Skeletal muscle tissue (tissue), 4 donors: ENCODE measurements around the gene CLDN7. TPM values are rescaled to one million over a fixed set of nuclear protein-coding genes. Genes with fewer than 3 reads are reported as not detected.

Source experiments
- H3K27ac ChIP-seq: one replicate; pipeline ENCODE4 v1.7.0; 2013; ENCODE audit warnings: mild to moderate bottlenecking, low read depth, low read length, inconsistent platforms
- H3K27me3 ChIP-seq, 3 donors: one replicate each; pipeline ENCODE4 v1.7.0; 2013; ENCODE audit warnings: low read length in 3 of 3; ENCODE audit not compliant: control insufficient read depth in 3 of 3, insufficient read depth in 3 of 3
- H3K36me3 ChIP-seq, 3 donors: one replicate each; pipeline ENCODE4 v1.7.0; 2013; ENCODE audit warnings: low read length in 3 of 3; ENCODE audit not compliant: control insufficient read depth in 3 of 3, insufficient read depth in 3 of 3
- H3K4me1 ChIP-seq, 3 donors: one replicate each; pipeline ENCODE4 v1.7.0; 2013; ENCODE audit warnings: low read length in 3 of 3, mild to moderate bottlenecking in 3 of 3; ENCODE audit not compliant: control insufficient read depth in 3 of 3, insufficient read depth in 3 of 3
- H3K4me3 ChIP-seq, 3 donors: one replicate each; pipeline ENCODE4 v1.7.0; 2013; ENCODE audit warnings: low read length in 3 of 3
- H3K9ac ChIP-seq, 3 donors: one replicate each; pipeline ENCODE4 v1.7.0; 2013; ENCODE audit warnings: low read length in 3 of 3, mild to moderate bottlenecking in 3 of 3, moderate library complexity in 2 of 3, low read depth in 1 of 3
- H3K9me3 ChIP-seq, 3 donors: one replicate each; pipeline ENCODE4 v1.7.0; 2013; ENCODE audit warnings: low read length in 3 of 3; ENCODE audit not compliant: control insufficient read depth in 3 of 3
- total RNA-seq: library from RNA; depleted of rRNA; stranded (reverse); fragments of >200 nt; gene quantifications from one replicate; pipeline ENCODE4 v1.2.3, GENCODE V29; 2014
- donor health status: Osteomylitis.

Gene CLDN7
- total RNA-seq, 1 donor from 2014 or later: not detected

DNA sequence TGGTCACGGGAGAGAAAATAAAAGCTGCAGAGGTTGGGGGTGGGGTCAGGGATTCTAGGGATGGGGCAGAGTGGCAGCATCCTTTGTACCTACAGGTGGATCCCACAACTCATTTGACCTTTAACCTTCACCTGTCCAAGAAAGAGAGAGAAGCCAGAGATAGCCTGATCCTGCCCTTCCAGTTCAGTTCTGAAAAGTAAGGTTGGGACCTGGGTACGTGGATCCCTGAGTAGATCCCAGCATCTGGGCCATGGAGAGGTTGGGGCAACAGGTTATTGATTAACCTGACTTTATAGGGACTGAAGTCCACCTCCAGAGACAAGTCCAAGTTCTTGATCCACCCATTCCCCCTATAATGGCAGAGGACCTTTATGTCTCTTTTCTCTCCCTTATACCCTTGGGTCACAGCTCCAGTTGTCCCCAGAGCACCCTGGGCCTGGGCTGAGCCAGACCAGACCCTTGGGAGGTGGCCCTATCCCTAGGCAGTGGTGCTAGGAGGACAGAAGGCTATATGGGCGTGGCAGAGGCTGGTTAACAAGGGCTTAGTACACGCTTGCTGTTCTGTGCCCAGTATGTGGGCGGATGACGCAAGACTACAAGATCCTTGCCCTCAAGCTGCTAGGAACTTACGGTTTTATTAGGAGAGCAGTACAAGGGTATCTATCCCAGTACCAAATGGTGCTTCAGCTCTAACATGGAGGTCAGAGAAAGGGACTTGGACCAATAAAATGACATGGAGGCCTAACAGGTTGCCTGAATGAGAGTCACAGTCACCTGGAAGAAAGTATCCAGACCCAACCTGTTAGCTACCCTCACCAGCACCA, 3.3 kb downstream of the CLDN7 start:
- peaks cover 25 to 37% (median 36%) of the 10 kb centered on the region in 3 donors for H3K27me3 ChIP-seq
- H3K4me3 ChIP-seq: no peak overlapping the region
- peaks cover 13 to 26% (median 20%) of the 10 kb centered on the region in 3 donors for H3K4me1 ChIP-seq
- H3K36me3 ChIP-seq: peaks cover 38 to 46% (median 39%) of the 10 kb centered on the region in 3 donors
- H3K27ac ChIP-seq: no peak overlapping the region
- no peak overlapping the region for H3K9ac ChIP-seq
- no peaks in the 10 kb centered on the region for H3K9me3 ChIP-seq

DNA sequence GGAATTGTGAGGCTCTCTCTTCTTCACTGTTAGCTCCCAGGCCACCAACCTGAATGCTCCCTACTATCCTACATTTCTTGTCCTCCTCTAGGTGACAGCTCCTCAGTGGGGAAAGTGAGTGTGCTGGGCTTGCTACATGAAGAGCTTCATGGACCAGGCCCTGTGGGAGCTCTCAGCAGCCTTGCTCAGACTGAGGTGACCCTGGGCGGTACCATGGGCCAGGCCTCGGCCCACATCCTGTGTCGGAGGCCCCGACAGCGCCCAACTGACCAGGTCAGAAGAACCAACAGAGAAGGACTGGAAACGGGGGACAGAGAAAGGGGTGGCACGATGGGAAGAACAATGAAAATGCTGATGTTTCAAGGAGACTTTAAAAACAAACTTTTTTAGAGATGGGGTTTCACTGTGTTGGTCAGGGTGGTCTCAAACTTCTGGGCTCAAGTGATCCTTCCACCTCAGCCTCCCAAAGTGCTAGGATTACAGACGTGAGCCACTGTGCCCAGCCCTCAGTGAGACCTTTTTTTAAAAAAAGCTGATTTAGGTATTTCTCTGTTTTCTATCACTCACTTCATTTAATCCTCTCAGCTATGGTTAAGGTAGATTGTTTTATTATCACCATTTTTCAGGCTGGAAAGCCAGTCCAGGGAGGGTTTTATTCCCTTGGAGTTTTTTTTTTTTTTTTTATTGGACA, 5.4 kb downstream of the CLDN7 start:
- Histone ChIP-seq H3K36me3 (peaks cover 39 to 52% (median 44%) of the 10 kb centered on the region in 3 donors), H3K27ac (no peak overlapping the region), H3K4me3 (no peak overlapping the region), H3K4me1 (peaks cover 18 to 22% (median 18%) of the 10 kb centered on the region in 3 donors), H3K9ac (no peak overlapping the region), H3K27me3 (peaks cover 11 to 18% (median 18%) of the 10 kb centered on the region in 3 donors), H3K9me3 (no peaks in the 10 kb centered on the region)

DNA sequence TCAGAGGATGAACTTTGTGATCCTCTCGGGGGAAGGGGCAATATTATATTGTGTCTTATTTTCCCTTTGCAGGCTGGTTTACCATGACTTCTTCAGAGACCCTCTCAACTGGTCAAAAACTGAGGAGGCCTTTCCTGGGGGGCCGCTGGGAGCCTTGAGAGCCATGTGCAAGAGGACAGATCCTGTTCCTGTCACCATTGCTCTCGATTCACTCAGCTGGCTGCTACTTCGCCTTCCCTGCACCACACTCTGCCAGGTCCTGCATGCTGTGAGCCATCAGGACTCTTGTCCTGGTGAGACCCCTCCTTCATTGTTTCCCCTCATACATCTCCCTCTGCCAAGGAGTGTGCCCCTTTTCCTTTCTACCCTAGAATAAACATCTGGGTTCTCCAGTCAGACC, 7.8 kb downstream of the CLDN7 start:
- Histone ChIP-seq H3K9ac (no peak overlapping the region), H3K27ac (no peak overlapping the region), H3K4me1 (peaks cover 22 to 25% (median 24%) of the 10 kb centered on the region in 3 donors), H3K9me3 (no peaks in the 10 kb centered on the region), H3K36me3 (peaks cover 37 to 50% (median 43%) of the 10 kb centered on the region in 3 donors), H3K27me3 (no peaks in the 10 kb centered on the region), H3K4me3 (no peak overlapping the region)

DNA sequence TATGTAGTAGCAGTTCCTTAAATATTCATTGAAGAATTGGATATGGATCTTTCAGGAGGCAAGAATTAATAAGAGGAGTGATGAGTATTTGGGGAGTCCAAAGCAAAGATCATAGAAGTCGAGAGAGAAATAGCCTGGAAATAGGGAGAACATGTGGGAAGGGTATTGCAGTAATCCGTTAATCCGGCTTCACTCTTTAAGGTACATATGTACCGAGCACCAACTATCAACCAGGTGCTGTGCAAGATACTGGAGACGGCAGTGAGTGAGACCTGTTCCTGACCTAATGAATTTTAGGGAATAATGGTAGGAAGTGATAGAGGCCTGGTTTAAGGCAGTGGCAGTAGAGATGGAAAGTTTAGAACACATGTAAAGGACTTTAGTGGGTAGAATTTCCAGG, 9.2 kb downstream of the CLDN7 start:
- H3K4me1 ChIP-seq: peaks cover 32 to 36% (median 35%) of the 10 kb centered on the region in 3 donors
- peak overlapping the region; percentile 64 to 92 (median 89) for H3K4me3 ChIP-seq
- H3K9ac ChIP-seq: peak overlapping the region; percentile 98 to 99 (median 99)
- H3K36me3 ChIP-seq: peaks cover 25 to 37% (median 30%) of the 10 kb centered on the region in 3 donors
- peak overlapping the region; percentile 100 for H3K27ac ChIP-seq
- H3K9me3 ChIP-seq: no peaks in the 10 kb centered on the region
- H3K27me3 ChIP-seq: no peaks in the 10 kb centered on the region

DNA sequence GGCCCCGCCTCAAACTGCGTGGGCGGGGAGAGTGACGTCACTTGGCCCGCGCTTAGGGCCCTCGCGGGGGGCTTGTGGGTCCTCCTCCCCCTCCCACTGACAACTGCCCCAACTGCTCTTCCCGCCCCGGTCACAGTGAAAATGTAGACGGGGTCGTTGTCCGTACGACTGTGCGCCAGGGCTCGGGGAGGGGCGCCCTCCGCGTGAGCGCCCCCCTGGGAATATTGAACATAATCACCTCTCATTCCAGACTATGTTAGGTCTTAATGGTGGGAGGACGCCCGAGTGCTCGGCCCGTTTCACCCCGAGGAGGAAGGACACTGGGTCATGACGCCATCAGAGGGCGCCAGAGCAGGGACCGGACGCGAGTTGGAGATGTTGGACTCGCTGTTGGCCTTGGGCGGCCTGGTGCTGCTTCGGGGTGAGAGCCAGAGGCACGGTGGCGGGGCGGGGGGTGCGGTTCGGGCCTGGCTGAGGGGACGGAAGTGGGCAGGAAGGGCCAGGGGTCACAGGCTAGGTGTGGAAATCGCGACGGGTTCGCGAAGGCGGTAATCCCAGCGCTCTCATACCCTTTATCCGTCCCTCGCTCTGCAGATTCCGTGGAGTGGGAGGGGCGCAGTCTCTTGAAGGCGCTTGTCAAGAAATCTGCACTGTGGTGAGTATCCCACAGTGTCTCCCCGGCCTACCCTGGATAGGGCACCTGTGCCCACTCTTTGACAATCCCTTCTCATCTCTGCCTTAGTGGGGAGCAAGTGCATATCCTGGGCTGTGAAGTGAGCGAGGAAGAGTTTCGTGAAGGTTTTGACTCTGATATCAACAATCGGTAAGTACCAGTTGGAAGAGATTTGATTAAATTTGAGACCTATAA, 9.9 kb downstream of the CLDN7 start, which contains the start of gene ELP5:
ELP5 (plus strand) TSS at position 40 of the 868 bp plus-strand sequence; CDS start at position 376, 336 bp downstream.
- Histone ChIP-seq H3K36me3 (peaks cover 22 to 31% (median 30%) of the 10 kb centered on the region in 3 donors), H3K27me3 (no peaks in the 10 kb centered on the region), H3K4me3 (peak within 1 kb of the TSS; percentile 64 to 92 (median 89)), H3K9me3 (no peaks in the 10 kb centered on the region), H3K27ac (peak within 1 kb of the TSS; percentile 100), H3K4me1 (peaks cover 38 to 41% (median 41%) of the 10 kb centered on the region in 3 donors), H3K9ac (peak within 1 kb of the TSS; percentile 98 to 99 (median 99))

DNA sequence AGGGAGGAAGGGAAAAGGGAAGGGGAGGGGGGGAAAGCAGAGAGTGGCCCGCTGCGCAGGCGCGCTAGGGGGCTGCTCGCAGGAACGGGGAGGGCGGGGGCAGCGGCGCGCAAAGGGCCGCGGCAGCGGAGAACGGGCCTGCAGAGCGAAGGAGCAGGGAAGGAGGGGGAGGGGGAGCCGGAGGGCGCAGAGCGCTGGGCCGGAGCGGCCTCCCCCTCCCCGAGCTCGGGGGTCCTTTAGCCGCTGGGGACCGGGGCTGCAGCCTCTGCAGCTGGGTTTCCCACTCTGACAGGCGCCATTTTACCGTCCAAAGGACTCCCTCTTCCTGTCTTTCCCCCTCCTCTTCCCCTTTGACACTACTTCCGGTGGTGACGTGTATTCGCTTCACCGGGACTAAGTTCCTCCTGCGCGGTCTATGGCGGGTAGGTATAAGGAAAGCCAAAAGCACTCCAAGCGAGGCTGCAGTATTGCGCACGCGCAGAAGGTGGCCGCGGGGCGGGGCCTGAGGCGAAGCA, 10.6 kb downstream of the CLDN7 start, which contains the start of gene CTDNEP1:
CTDNEP1 (minus strand) TSS at position 74 of the 515 bp plus-strand sequence. CDS start 438 bp downstream, outside the sequence.
- Histone ChIP-seq H3K4me1 (peaks cover 39 to 47% (median 45%) of the 10 kb centered on the region in 3 donors), H3K36me3 (peaks cover 19 to 30% (median 27%) of the 10 kb centered on the region in 3 donors), H3K27me3 (no peaks in the 10 kb centered on the region), H3K9me3 (no peaks in the 10 kb centered on the region), H3K9ac (peak within 1 kb of the TSS; percentile 98 to 99 (median 99)), H3K27ac (peak within 1 kb of the TSS; percentile 100), H3K4me3 (peak within 1 kb of the TSS; percentile 64 to 92 (median 89))

DNA sequence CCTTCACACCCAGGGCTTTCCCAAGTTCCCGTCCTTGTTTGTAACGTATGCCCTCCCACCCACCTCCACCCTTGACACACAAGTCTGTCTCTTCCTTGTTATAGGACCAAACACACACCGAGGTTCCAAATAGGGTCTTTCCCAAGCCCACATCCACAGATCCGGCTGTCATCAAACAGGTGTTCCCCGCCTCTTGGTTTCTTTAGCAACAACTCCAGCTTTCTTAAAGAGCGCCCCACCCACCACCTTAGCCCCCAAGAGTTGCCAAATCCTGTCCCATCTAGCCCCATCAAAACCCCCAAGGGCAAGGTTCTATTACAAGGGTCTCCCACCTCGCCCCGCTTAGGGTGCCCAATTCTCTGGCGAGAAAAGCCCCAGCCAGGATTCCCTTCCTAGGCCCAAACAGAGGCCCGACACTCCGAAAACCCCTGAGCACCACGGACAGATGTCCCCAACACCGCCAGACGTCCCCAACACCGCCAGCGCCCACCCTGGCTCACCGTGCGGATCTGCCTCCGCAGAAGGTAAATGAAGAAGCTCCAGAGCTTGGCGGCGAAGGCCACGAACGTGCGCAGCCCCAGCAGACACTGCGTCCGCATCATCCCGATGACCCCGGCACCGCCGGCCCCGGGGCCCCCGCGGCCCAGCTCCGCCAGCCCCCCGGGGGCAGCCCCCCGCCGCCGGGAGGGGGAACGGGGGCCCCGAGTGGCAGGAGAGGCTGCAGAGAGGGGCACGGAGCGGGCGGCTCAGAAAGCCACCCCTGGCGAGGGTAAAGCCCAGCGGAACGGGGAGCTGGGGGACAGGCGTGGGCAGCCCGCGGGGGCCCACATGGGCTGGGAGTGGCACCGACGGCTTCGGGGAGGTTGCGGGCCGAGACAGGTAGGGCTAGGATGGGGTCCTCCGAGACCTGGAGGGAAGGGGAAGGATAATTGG, 11.3 kb downstream of the CLDN7 start:
- Histone ChIP-seq H3K9ac (peak overlapping the region; percentile 96 to 99 (median 98)), H3K27me3 (no peaks in the 10 kb centered on the region), H3K27ac (peak overlapping the region; percentile 100), H3K9me3 (no peaks in the 10 kb centered on the region), H3K4me3 (peak overlapping the region; percentile 64 to 92 (median 85)), H3K36me3 (peaks cover 21 to 30% (median 30%) of the 10 kb centered on the region in 3 donors), H3K4me1 (peaks cover 39 to 47% (median 45%) of the 10 kb centered on the region in 3 donors)

DNA sequence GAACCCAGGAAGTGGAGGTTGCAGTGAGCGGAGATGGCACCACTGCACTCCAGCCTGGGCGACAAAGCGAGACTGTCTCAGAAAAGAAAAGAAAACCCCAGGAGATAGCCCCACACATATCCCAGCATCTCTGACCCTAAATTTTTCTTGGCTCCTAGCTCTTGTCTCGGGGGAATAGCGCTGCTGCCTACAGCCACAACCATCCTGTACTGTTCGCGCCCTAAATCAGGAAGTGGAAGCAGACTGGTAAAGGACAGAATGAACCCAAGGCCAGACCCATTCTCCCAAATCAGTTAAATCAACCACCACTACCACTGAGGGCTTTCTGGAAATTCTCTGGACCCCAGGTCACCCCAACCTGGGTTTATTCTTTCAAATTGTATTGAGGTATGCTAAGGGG, 12.4 kb downstream of the CLDN7 start:
- peaks cover 20 to 31% (median 30%) of the 10 kb centered on the region in 3 donors for H3K36me3 ChIP-seq
- peak overlapping the region; percentile 100 for H3K27ac ChIP-seq
- no peaks in the 10 kb centered on the region for H3K9me3 ChIP-seq
- H3K4me3 ChIP-seq: peak overlapping the region; percentile 64 to 92 (median 76)
- no peaks in the 10 kb centered on the region for H3K27me3 ChIP-seq
- peak overlapping the region; percentile 96 to 99 (median 98) for H3K9ac ChIP-seq
- H3K4me1 ChIP-seq: peaks cover 39 to 47% (median 45%) of the 10 kb centered on the region in 3 donors
